Panc1 (cell line): ENCODE results near the gene IGFLR1. TPM values are rescaled to one million over a fixed set of nuclear protein-coding genes. Genes with fewer than 3 reads are reported as not detected.

Experiments
- ATAC-seq: fragments of 200-7000 bp; cut with Tn5 transposase; 2 replicates; pipeline ENCODE4 v1.9.1; 2020; ENCODE audit warnings: mild to moderate bottlenecking, moderate library complexity
- BruUV-seq: library from RNA; stranded (reverse); fragments of 400-500 nt; replicated peaks from 2 replicates; lab custom pipeline; 2021; lab: Mats Ljungman, UMichigan
- CTCF ChIA-PET: fragments of 300-600 bp; sonication (Branson Sonifier 250); formaldehyde crosslinking; loops from one replicate; lab custom pipeline; 2022; ENCODE audit warnings: antibody characterized with exemption; lab: Charles Lee
- POLR2A ChIA-PET: fragments of 300-600 bp; sonication (Branson Sonifier 250); formaldehyde crosslinking; loops from one replicate; lab custom pipeline; 2022; ENCODE audit warnings: antibody characterized with exemption; lab: Charles Lee
- DNase-seq: peaks from one replicate; pipeline ENCODE4 v3.0.0-alpha.2; 2010; ENCODE audit warnings: low read depth, low spot score
- H3K27ac ChIP-seq: 2 replicates; pipeline ENCODE4 v1.5.1; 2011; ENCODE audit warnings: mild to moderate bottlenecking, low read length, inconsistent platforms
- H3K27me3 ChIP-seq: fragments of 200-500 bp; sonication (Bioruptor generic); 2 replicates; pipeline ENCODE4 v1.6.0; 2014; ENCODE audit warnings: low read length, inconsistent platforms; ENCODE audit not compliant: control insufficient read depth, insufficient read depth
- H3K36me3 ChIP-seq: fragments of 200-500 bp; sonication (Bioruptor generic); 2 replicates; pipeline ENCODE4 v1.5.1; 2014; ENCODE audit warnings: inconsistent platforms, mild to moderate bottlenecking, low read length, moderate library complexity; ENCODE audit not compliant: control insufficient read depth, insufficient read depth
- H3K4me1 ChIP-seq: 2 replicates; pipeline ENCODE4 v1.5.1; 2011; ENCODE audit warnings: inconsistent platforms, mild to moderate bottlenecking, low read length, moderate library complexity; ENCODE audit not compliant: control insufficient read depth, insufficient read depth
- H3K4me3 ChIP-seq, 2 experiments: 2 replicates each; pipeline ENCODE4 v1.5.1; 2011 to 2012; ENCODE audit warnings: low read depth in 2 of 2, low read length in 2 of 2, mild to moderate bottlenecking in 2 of 2, inconsistent platforms in 1 of 2, moderate library complexity in 1 of 2
- H3K9me3 ChIP-seq: fragments of 200-500 bp; sonication (Bioruptor generic); 2 replicates; pipeline ENCODE4 v1.5.1; 2014; ENCODE audit warnings: low read depth, mild to moderate bottlenecking, inconsistent platforms, low read length, moderate library complexity; ENCODE audit not compliant: control insufficient read depth, insufficient read depth
- POLR2AphosphoS5 ChIP-seq: IDR thresholded peaks from 2 replicates; pipeline ENCODE4 v1.6.1; 2012; ENCODE audit warnings: mild to moderate bottlenecking, low read depth, low read length, moderate library complexity
- SIN3A ChIP-seq: IDR thresholded peaks from 2 replicates; pipeline ENCODE4 v1.6.1; 2012; ENCODE audit warnings: low read depth, mild to moderate bottlenecking, low read length, moderate library complexity, borderline replicate concordance; ENCODE audit not compliant: insufficient read depth
- TCF7L2 ChIP-seq: IDR thresholded peaks from 2 replicates; pipeline ENCODE4 v1.6.1; 2011; ENCODE audit warnings: mild to moderate bottlenecking, low read depth, low read length, inconsistent platforms
- in situ Hi-C: cut with HindIII; loops from 2 replicates; pipeline ENCODE4 v1.10.0; 2016; ENCODE audit warnings: low sequenced_read_pairs, low pct_unique_long_range_greater_than_20kb
- intact Hi-C: fragments of 100-400 bp; cut with micrococcal nuclease; formaldehyde crosslinking; loops from one replicate; pipeline ENCODE4 v1.10.0; 2022; ENCODE audit not compliant: unreplicated experiment
- total RNA-seq: library from RNA; stranded (reverse); gene quantifications from one replicate; pipeline ENCODE4 v1.2.1, GENCODE V29; 2021; ENCODE audit not compliant: unreplicated experiment
- TF ChIP-seq, protein P1 (sequence below): fragments of 450-650 bp; IDR thresholded peaks from 2 replicates; pipeline ENCODE4 v1.5.1; 2017; ENCODE audit warnings: mild to moderate bottlenecking
- TF ChIP-seq, protein P2 (sequence below), 2 experiments: IDR thresholded peaks; 2 replicates each; pipeline ENCODE4 v1.6.1; 2011 to 2012; ENCODE audit warnings: low read depth in 2 of 2, control low read depth in 1 of 2, low read length in 1 of 2, mild to moderate bottlenecking in 1 of 2, moderate library complexity in 1 of 2; ENCODE audit not compliant: insufficient read depth in 1 of 2

Gene IGFLR1
- total RNA-seq, 1 experiment from 2014 or later, result 12.5 TPM

DNA sequence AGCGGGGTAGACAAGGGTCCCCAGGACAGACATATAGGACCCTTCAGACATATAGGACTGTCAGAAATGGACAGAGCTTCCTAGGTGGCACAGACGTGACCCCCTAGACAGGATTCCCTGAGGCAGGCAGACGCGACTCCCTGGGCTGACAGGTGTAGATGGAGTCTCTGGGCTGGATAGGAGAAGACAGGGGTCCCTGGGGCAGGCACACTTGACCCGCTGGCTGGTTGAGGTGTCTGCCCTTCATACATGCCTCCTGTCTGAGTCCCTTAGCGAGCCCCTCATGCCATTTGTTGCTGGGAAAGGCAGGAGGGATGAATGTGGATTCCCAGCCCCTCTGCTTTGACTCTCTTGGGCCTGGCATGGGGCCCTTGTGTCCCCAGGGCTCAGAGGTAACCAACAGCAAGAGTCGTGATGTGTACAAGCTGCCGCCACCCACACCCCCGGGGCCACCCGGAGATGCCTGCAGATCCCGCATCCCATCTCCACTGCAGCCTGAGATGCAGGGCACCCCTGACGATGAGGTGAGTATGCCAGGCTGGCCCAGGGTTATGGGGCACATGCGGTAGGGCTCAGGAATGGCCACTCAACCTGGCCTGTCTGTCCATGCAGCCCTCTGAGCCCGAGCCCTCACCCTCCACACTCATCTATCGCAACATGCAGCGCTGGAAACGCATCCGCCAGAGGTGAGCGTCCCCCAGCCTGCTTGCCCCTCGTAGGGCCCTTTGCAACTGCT lies 11.6 kb upstream of the IGFLR1 start:
- ATAC-seq (no peak), DNase-seq (no peak)
- no peak for TF ChIP-seq SIN3A
- TF ChIP-seq, protein P1, sequence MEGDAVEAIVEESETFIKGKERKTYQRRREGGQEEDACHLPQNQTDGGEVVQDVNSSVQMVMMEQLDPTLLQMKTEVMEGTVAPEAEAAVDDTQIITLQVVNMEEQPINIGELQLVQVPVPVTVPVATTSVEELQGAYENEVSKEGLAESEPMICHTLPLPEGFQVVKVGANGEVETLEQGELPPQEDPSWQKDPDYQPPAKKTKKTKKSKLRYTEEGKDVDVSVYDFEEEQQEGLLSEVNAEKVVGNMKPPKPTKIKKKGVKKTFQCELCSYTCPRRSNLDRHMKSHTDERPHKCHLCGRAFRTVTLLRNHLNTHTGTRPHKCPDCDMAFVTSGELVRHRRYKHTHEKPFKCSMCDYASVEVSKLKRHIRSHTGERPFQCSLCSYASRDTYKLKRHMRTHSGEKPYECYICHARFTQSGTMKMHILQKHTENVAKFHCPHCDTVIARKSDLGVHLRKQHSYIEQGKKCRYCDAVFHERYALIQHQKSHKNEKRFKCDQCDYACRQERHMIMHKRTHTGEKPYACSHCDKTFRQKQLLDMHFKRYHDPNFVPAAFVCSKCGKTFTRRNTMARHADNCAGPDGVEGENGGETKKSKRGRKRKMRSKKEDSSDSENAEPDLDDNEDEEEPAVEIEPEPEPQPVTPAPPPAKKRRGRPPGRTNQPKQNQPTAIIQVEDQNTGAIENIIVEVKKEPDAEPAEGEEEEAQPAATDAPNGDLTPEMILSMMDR, result no peak
- no peak for TF ChIP-seq TCF7L2
- TF ChIP-seq, protein P2, sequence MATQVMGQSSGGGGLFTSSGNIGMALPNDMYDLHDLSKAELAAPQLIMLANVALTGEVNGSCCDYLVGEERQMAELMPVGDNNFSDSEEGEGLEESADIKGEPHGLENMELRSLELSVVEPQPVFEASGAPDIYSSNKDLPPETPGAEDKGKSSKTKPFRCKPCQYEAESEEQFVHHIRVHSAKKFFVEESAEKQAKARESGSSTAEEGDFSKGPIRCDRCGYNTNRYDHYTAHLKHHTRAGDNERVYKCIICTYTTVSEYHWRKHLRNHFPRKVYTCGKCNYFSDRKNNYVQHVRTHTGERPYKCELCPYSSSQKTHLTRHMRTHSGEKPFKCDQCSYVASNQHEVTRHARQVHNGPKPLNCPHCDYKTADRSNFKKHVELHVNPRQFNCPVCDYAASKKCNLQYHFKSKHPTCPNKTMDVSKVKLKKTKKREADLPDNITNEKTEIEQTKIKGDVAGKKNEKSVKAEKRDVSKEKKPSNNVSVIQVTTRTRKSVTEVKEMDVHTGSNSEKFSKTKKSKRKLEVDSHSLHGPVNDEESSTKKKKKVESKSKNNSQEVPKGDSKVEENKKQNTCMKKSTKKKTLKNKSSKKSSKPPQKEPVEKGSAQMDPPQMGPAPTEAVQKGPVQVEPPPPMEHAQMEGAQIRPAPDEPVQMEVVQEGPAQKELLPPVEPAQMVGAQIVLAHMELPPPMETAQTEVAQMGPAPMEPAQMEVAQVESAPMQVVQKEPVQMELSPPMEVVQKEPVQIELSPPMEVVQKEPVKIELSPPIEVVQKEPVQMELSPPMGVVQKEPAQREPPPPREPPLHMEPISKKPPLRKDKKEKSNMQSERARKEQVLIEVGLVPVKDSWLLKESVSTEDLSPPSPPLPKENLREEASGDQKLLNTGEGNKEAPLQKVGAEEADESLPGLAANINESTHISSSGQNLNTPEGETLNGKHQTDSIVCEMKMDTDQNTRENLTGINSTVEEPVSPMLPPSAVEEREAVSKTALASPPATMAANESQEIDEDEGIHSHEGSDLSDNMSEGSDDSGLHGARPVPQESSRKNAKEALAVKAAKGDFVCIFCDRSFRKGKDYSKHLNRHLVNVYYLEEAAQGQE (IDR thresholded peaks at IDR 0.05; ENCODE audit: insufficient read depth in 1 of 2, low read depth in 2 of 2, low read length in 1 of 2), result no peak
- TF ChIP-seq POLR2AphosphoS5, result no peak
- no peak overlapping the region for H3K27ac ChIP-seq
- intact Hi-C loops, result no loop called here
- H3K36me3 ChIP-seq, result no peaks in the 10 kb centered on the region
- ChIA-PET POLR2A (interaction anchor here (0.6 kb wide), 1 partner anchor 8 kb away, joined by 5 read pairs; the partner anchor contains the start of genes PSENEN and U2AF1L4), CTCF (no interaction called here)
- H3K27me3 ChIP-seq, result no peaks in the 10 kb centered on the region
- no peak overlapping the region for H3K4me3 ChIP-seq
- no peaks in the 10 kb centered on the region for H3K9me3 ChIP-seq
- BruUV-seq, result no TSS peak
- peaks cover 10% of the 10 kb centered on the region for H3K4me1 ChIP-seq
- in situ Hi-C loops, result no loop called here

DNA sequence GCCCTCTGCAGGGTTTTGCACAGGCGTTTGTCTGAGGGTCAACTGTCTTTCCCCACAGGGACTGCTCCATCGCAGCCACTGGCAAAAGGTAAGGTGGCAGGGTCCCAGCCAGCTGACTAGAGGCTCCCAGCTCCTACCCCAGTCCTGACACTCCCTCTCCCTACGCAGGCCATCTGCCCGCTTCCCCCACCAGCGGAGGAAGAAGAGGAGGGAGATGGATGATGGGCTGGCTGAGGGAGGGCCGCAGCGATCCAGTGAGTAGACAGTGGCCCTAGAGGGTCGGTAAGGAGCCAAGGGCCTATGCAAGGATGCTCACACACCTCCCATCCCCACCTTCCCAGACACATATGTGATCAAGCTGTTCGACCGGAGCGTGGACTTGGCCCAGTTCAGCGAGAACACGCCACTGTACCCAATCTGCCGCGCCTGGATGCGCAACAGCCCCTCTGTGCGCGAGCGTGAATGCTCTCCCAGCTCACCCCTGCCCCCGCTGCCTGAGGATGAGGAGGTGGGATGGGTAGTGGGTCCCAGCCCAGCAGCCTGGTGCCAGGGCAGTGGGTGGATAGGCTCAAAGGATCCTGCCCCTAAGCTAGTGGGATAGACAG lies 10.6 kb upstream of the IGFLR1 start:
- in situ Hi-C loops, result no loop called here
- DNase-seq, result no peak
- POLR2A ChIA-PET, result no interaction called here
- ATAC-seq, result no peak
- TF ChIP-seq, protein P1, result no peak
- TF ChIP-seq, protein P2 (IDR thresholded peaks at IDR 0.05; ENCODE audit: insufficient read depth in 1 of 2, low read depth in 2 of 2, low read length in 1 of 2), result no peak
- TF ChIP-seq POLR2AphosphoS5, result no peak
- TF ChIP-seq SIN3A, result no peak
- no peak for TF ChIP-seq TCF7L2
- Histone ChIP-seq H3K27me3 (no peaks in the 10 kb centered on the region), H3K27ac (no peak overlapping the region), H3K36me3 (no peaks in the 10 kb centered on the region), H3K9me3 (no peaks in the 10 kb centered on the region), H3K4me1 (peaks cover 12% of the 10 kb centered on the region), H3K4me3 (no peak overlapping the region)
- BruUV-seq, result no TSS peak
- CTCF ChIA-PET, result interaction anchor here (0.5 kb wide), 1 partner anchor 186 kb away, joined by 9 read pairs; no protein-coding TSS in a partner anchor
- intact Hi-C loops, result no loop called here
